Hepatocyte (in vitro differentiated cells): Measurements from ENCODE around the gene ZNF83.
"Not testable (repeated sequence)": the region's sequence is repeated elsewhere in the genome, so short reads cannot be mapped to it uniquely, and the experiment has no call there.

Experiments
- CTCF ChIP-seq: fragments of 200-600 bp; sonication (generic); IDR thresholded peaks from 2 replicates; pipeline ENCODE4 v1.5.1; 2016; ENCODE audit warnings: antibody characterized with exemption, mild to moderate bottlenecking; ENCODE audit not compliant: poor library complexity
- EZH2 ChIP-seq: fragments of 200-600 bp; sonication (generic); IDR thresholded peaks from 2 replicates; pipeline ENCODE4 v1.6.1; 2016; ENCODE audit warnings: antibody characterized with exemption, mild to moderate bottlenecking, borderline replicate concordance

- TF ChIP-seq CTCF, EZH2: not testable (repeated sequence)
These were observed 43.1 kb upstream of the ZNF83 start for GRCh38 chr19:52681216-52681615.
